ENCODE measurements around the gene GALNTL6. TPM values are rescaled to one million over a fixed set of nuclear protein-coding genes. Genes with fewer than 3 reads are reported as not detected.

Gene GALNTL6
- total and polyA plus RNA-seq, 2 experiments from 2014 or later, result 0.38 to 0.40 TPM

GRCh38 chr4:172344308-172344938 is 531.2 kb downstream of the GALNTL6 start:
- H3K4me3 Mint-ChIP-seq, result no peak overlapping the region
- Histone ChIP-seq H3K4me2 (no peak overlapping the region), H3K27ac (ENCODE audit: low read depth) (no peak overlapping the region), H3F3A (replicated peaks; ENCODE audit: low read depth) (no peaks in the 10 kb centered on the region), H3K9me2 (ENCODE audit: insufficient read depth) (no peaks in the 10 kb centered on the region), H3K4me1 (ENCODE audit: insufficient read depth) (0 out of 2 replicates have a peak, but pooled peaks cover 6% of the 10 kb centered on the region), H4K20me1 (replicated peaks; ENCODE audit: insufficient read depth) (no peaks in the 10 kb centered on the region), H3K27me3 (ENCODE audit: insufficient read depth) (no peaks in the 10 kb centered on the region), H3K79me2 (replicated peaks; ENCODE audit: insufficient read depth) (no peaks in the 10 kb centered on the region), H2AFZ (no peak overlapping the region), H3K36me3 (ENCODE audit: insufficient read depth) (no peaks in the 10 kb centered on the region), H3K4me3 (no peak overlapping the region)
- DNase-seq (ENCODE audit: low spot score) (no peak), ATAC-seq (no peak)
- H3K36me3 Mint-ChIP-seq (ENCODE audit: low read depth), result peaks cover 3% of the 10 kb centered on the region; the same call in 2 of the 3 replicates
- peak overlapping the region; percentile 1; the same call in 1 of the 2 replicates for H3K27ac Mint-ChIP-seq
- peaks cover 4% of the 10 kb centered on the region; the same call in 2 of the 3 replicates for H3K4me1 Mint-ChIP-seq
- 0 out of 3 replicates have a peak, but pooled peaks cover 3% of the 10 kb centered on the region for H3K9me3 Mint-ChIP-seq
- no peaks in the 10 kb centered on the region for H3K27me3 Mint-ChIP-seq (ENCODE audit: insufficient read depth, low read depth, poor library complexity)
- no peak for TF ChIP-seq ZNF331 (CRISPR knock-in tag; IDR thresholded peaks at IDR 0.05; ENCODE audit: low read depth)
- no peak for TF ChIP-seq EZH2 (IDR thresholded peaks at IDR 0.05; ENCODE audit: low read depth, unreplicated experiment)
- TF ChIP-seq CREB1 (CRISPR knock-in tag; IDR thresholded peaks at IDR 0.05; ENCODE audit: low read depth), result no peak
- no peak for TF ChIP-seq JUNB (IDR thresholded peaks at IDR 0.05; ENCODE audit: unreplicated experiment)
- TF ChIP-seq CTCF (conservative IDR thresholded peaks at IDR 0.05; ENCODE audit: low read depth in 2 of 2), result no peak
- no peak for TF ChIP-seq ZNF462 (CRISPR knock-in tag; IDR thresholded peaks at IDR 0.05)
- no peak for TF ChIP-seq STAT1 (IDR thresholded peaks at IDR 0.05; ENCODE audit: unreplicated experiment)
- TF ChIP-seq POLR2AphosphoS5 (IDR thresholded peaks at IDR 0.05; ENCODE audit: low read depth), result no peak
- TF ChIP-seq EZH2phosphoT487 (IDR thresholded peaks at IDR 0.05; ENCODE audit: unreplicated experiment), result no peak
- no peak for TF ChIP-seq ETS1 (IDR thresholded peaks at IDR 0.05)
- TF ChIP-seq REST (IDR thresholded peaks at IDR 0.05; ENCODE audit: unreplicated experiment), result no peak
- TF ChIP-seq NANOG (IDR thresholded peaks at IDR 0.05; ENCODE audit: borderline replicate concordance), result no peak
- no peak for TF ChIP-seq ZNF114 (CRISPR knock-in tag; IDR thresholded peaks at IDR 0.05)
